ENCODE measurements around the gene RELN.

RELN gene

GRCh38 chr7:103867874-103868273 is 121.6 kb downstream of the RELN start:
- TF ChIP-seq POLR2AphosphoS5 (IDR thresholded peaks at IDR 0.05; ENCODE audit: low read depth, low read length) (no peak), REST (IDR thresholded peaks at IDR 0.05; ENCODE audit: insufficient read depth in 1 of 2, low read depth in 2 of 2, low read length in 2 of 2) (no peak), TAF1 (IDR thresholded peaks at IDR 0.05; ENCODE audit: borderline replicate concordance, insufficient read depth, low read length) (no peak), SIN3A (IDR thresholded peaks at IDR 0.05; ENCODE audit: borderline replicate concordance, insufficient read depth, low read length) (no peak)

GRCh38 chr7:103866919-103867318 is 122.5 kb downstream of the RELN start:
- TF ChIP-seq FOXP2 (optimal IDR thresholded peaks at IDR 0.05; ENCODE audit: borderline replicate concordance, extremely low read depth, extremely low read length, insufficient read depth) (no peak), REST (IDR thresholded peaks at IDR 0.05; ENCODE audit: insufficient read depth in 1 of 2, low read depth in 2 of 2, low read length in 2 of 2) (no peak), TAF1 (IDR thresholded peaks at IDR 0.05; ENCODE audit: borderline replicate concordance, insufficient read depth, low read length) (no peak)

GRCh38 chr7:103865442-103865841 is 124.0 kb downstream of the RELN start:
- TF ChIP-seq POLR2AphosphoS5 (IDR thresholded peaks at IDR 0.05; ENCODE audit: low read depth, low read length), result no peak
- TF ChIP-seq SIN3A (IDR thresholded peaks at IDR 0.05; ENCODE audit: borderline replicate concordance, insufficient read depth, low read length), result no peak
- no peak for TF ChIP-seq TAF1 (IDR thresholded peaks at IDR 0.05; ENCODE audit: borderline replicate concordance, insufficient read depth, low read length)
- TF ChIP-seq FOXP2 (optimal IDR thresholded peaks at IDR 0.05; ENCODE audit: borderline replicate concordance, extremely low read depth, extremely low read length, insufficient read depth), result no peak
- TF ChIP-seq REST (IDR thresholded peaks at IDR 0.05; ENCODE audit: insufficient read depth in 1 of 2, low read depth in 2 of 2, low read length in 2 of 2), result no peak

- TF ChIP-seq POLR2AphosphoS5 (IDR thresholded peaks at IDR 0.05; ENCODE audit: low read depth, low read length), result no peak
- no peak for TF ChIP-seq TAF1 (IDR thresholded peaks at IDR 0.05; ENCODE audit: borderline replicate concordance, insufficient read depth, low read length)
- TF ChIP-seq REST (IDR thresholded peaks at IDR 0.05; ENCODE audit: insufficient read depth in 1 of 2, low read depth in 2 of 2, low read length in 2 of 2), result no peak
- no peak for TF ChIP-seq FOXP2 (optimal IDR thresholded peaks at IDR 0.05; ENCODE audit: borderline replicate concordance, extremely low read depth, extremely low read length, insufficient read depth)
- TF ChIP-seq SIN3A (IDR thresholded peaks at IDR 0.05; ENCODE audit: borderline replicate concordance, insufficient read depth, low read length), result no peak
These were observed 127.0 kb downstream of the RELN start for GRCh38 chr7:103862302-103863035.

- TF ChIP-seq POLR2AphosphoS5 (IDR thresholded peaks at IDR 0.05; ENCODE audit: low read depth, low read length) (no peak), FOXP2 (optimal IDR thresholded peaks at IDR 0.05; ENCODE audit: borderline replicate concordance, extremely low read depth, extremely low read length, insufficient read depth) (no peak), SIN3A (IDR thresholded peaks at IDR 0.05; ENCODE audit: borderline replicate concordance, insufficient read depth, low read length) (no peak), REST (IDR thresholded peaks at IDR 0.05; ENCODE audit: insufficient read depth in 1 of 2, low read depth in 2 of 2, low read length in 2 of 2) (no peak), TAF1 (IDR thresholded peaks at IDR 0.05; ENCODE audit: borderline replicate concordance, insufficient read depth, low read length) (no peak)
These were observed 129.7 kb downstream of the RELN start for GRCh38 chr7:103859709-103860108.

All from PFSK-1 (cell line).